GM12872 (cell line): ENCODE results near the gene RPL36AL.

ENCODE experiments used
- TF ChIP-seq, protein P1 (sequence below): IDR thresholded peaks from 3 replicates; pipeline ENCODE4 v1.5.1; 2011; ENCODE audit warnings: low read depth, mild to moderate bottlenecking, low read length, moderate library complexity; ENCODE audit not compliant: insufficient read depth

Gene RPL36AL

DNA sequence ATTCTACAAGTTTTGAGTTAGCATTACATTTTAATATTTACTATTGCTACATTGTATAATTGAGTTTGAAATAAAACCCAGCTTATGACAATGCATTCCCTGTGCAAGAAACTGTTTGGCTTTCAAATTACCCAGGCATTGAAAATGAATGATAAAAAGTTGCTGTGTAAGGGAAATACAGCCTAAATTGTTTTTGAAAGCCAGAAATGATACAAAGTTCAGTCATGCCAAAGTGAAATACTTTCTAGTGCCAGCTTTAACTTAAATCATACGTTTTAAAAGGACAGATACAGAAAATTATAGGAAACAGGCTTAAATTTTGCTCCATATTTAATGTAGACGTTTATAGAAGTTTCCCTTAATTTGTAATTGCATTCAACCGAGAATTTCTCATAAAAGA lies 3.0 kb upstream of the RPL36AL start:
- TF ChIP-seq, protein P1, sequence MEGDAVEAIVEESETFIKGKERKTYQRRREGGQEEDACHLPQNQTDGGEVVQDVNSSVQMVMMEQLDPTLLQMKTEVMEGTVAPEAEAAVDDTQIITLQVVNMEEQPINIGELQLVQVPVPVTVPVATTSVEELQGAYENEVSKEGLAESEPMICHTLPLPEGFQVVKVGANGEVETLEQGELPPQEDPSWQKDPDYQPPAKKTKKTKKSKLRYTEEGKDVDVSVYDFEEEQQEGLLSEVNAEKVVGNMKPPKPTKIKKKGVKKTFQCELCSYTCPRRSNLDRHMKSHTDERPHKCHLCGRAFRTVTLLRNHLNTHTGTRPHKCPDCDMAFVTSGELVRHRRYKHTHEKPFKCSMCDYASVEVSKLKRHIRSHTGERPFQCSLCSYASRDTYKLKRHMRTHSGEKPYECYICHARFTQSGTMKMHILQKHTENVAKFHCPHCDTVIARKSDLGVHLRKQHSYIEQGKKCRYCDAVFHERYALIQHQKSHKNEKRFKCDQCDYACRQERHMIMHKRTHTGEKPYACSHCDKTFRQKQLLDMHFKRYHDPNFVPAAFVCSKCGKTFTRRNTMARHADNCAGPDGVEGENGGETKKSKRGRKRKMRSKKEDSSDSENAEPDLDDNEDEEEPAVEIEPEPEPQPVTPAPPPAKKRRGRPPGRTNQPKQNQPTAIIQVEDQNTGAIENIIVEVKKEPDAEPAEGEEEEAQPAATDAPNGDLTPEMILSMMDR, result no peak

DNA sequence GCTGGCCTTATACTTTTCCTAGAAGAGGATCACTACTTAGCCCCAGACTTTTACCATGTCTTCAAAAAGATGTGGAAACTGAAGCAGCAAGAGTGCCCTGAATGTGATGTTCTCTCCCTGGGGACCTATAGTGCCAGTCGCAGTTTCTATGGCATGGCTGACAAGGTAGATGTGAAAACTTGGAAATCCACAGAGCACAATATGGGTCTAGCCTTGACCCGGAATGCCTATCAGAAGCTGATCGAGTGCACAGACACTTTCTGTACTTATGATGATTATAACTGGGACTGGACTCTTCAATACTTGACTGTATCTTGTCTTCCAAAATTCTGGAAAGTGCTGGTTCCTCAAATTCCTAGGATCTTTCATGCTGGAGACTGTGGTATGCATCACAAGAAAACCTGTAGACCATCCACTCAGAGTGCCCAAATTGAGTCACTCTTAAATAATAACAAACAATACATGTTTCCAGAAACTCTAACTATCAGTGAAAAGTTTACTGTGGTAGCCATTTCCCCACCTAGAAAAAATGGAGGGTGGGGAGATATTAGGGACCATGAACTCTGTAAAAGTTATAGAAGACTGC lies 1.7 kb upstream of the RPL36AL start:
- TF ChIP-seq, protein P1, result no peak

DNA sequence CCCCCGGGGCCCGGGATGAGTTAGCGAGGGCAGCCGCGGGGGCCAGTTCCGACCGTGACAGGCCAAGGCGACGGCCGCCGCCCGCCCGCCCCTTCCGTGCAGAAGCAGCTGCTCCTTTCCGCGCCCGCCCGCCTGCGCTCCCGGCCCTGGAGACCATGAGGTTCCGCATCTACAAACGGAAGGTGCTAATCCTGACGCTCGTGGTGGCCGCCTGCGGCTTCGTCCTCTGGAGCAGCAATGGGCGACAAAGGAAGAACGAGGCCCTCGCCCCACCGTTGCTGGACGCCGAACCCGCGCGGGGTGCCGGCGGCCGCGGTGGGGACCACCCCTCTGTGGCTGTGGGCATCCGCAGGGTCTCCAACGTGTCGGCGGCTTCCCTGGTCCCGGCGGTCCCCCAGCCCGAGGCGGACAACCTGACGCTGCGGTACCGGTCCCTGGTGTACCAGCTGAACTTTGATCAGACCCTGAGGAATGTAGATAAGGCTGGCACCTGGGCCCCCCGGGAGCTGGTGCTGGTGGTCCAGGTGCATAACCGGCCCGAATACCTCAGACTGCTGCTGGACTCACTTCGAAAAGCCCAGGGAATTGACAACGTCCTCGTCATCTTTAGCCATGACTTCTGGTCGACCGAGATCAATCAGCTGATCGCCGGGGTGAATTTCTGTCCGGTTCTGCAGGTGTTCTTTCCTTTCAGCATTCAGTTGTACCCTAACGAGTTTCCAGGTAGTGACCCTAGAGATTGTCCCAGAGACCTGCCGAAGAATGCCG lies 872 bp upstream of the RPL36AL start:
- TF ChIP-seq, protein P1, result no peak

DNA sequence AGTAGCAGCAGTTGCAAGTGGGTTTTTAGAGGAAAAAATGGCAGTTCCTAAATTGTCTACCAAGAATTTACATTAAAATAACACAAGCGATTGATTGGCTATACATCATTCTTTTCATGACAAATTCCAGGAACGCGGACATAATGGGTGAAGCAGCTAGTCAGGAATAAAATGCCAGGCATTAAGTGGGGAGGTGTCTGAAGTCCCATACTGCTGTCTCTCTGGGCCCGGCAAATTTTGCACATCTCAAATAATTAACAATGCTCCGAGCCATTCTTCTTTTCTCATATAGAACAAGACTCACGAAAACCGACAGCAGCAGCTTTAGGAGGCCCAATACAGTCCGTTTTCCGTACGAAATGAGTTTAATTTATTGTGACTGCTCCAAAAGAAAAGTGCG lies 696 bp downstream of the RPL36AL start:
- TF ChIP-seq, protein P1, result no peak

DNA sequence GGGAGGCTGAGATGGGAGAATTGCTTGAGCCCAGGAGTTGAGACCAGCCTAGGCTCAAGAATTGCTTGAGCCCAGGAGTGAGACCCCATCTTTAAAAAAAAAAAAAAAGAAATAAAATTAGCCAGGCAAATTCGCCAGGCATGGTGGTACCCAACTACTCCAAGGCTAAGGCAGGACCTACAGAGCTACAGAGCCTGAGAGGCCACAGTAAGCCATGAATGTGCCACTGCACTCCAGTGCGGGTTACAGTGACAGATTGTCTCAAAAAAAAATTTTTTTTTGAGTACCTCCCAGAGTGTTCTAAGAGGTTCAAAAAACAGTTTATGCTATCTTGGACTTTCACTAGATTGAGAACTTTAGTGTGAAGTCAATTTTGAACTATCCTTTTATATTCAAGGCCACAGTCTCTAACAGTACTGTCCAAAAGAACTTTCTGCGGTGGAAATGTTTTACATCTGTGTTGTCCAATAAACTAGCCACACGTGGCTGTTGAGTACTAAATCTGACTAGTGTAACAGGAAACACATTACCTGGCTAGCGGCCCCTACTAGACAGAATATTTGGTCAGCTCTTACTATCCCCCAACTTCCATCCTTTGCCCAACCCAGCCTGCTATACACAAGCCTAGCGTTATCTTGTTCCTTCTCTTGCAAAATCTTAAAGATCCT lies 2.4 kb downstream of the RPL36AL start:
- TF ChIP-seq, protein P1, result no peak

DNA sequence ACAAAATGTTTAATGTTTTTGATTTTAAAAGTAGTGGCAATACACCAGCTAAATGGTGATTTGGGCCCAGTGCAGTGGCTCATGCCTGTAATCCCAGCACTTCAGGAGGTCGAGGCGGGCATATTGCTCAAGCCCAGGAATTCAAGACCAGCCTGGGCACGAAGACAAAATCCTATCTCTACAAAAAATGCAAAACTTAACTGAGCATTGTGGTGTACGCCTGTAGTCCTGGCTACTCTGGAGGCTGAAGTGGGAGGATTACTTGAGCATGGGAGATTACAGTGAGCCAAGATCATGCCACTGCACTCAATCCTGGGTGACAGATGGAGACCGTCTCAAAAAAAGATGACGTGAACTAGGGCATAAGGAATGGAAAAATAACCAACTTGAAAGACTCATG lies 4.7 kb downstream of the RPL36AL start:
- TF ChIP-seq, protein P1, result no peak

DNA sequence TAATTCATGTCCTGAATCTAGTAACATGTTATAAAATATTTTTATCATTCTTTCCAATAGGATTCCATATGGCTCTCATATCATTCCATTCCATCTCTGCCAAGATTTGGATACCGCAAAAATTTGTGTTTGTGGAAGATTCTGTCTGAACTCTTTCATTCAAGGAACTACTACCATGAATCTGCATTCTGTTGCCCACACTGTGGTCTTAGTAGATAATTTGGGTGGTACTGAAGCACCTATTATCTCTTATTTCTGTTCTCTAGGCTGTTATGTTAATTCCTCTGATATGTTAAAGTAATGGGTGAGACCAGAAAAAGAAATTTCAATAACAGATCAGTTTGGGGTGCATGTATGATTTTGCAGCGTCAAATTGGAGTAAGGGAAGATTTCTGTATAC lies 6.2 kb downstream of the RPL36AL start:
- TF ChIP-seq, protein P1, result no peak
